T-helper 1 cell treated with Interleukin-12 subunit alpha and Interleukin-12 subunit beta and Interleukin-4 antibody, amounts not matched to agents 30 μg/mL and 1 μg/mL, for 36 hours (primary cell): Measurements from ENCODE around the gene MBD3L2B.
"Not testable (repeated sequence)": the region's sequence is repeated elsewhere in the genome, so short reads cannot be mapped to it uniquely, and the experiment has no call there.

Source experiments
- H3K27ac Mint-ChIP-seq: one replicate; pipeline ENCODE4 v1.8.0; 2021; ENCODE audit warnings: mild to moderate bottlenecking, mixed read lengths
- H3K27me3 Mint-ChIP-seq: one replicate; pipeline ENCODE4 v1.8.0; 2021; ENCODE audit warnings: low read depth, mixed read lengths
- H3K36me3 Mint-ChIP-seq: one replicate; pipeline ENCODE4 v1.8.0; 2021; ENCODE audit warnings: low read depth, mixed read lengths
- H3K4me1 Mint-ChIP-seq: one replicate; pipeline ENCODE4 v1.8.0; 2021; ENCODE audit warnings: low read depth, mixed read lengths
- H3K4me3 Mint-ChIP-seq: one replicate; pipeline ENCODE4 v1.8.0; 2021; ENCODE audit warnings: mild to moderate bottlenecking, moderate library complexity, mixed read lengths
- H3K9me3 Mint-ChIP-seq: one replicate; pipeline ENCODE4 v1.8.0; 2021; ENCODE audit warnings: mixed read lengths

Gene MBD3L2B

GRCh38 chr19:7049021-7049420 is 27.8 kb upstream of the MBD3L2B start, which contains the start of gene MBD3L2:
MBD3L2 (plus strand) TSS chr19:7049321; CDS start chr19:7049374, 53 bp downstream.
- H3K27ac Mint-ChIP-seq, H3K4me3 Mint-ChIP-seq, H3K9me3 Mint-ChIP-seq, H3K36me3 Mint-ChIP-seq, H3K27me3 Mint-ChIP-seq, H3K4me1 Mint-ChIP-seq: not testable (repeated sequence)

DNA sequence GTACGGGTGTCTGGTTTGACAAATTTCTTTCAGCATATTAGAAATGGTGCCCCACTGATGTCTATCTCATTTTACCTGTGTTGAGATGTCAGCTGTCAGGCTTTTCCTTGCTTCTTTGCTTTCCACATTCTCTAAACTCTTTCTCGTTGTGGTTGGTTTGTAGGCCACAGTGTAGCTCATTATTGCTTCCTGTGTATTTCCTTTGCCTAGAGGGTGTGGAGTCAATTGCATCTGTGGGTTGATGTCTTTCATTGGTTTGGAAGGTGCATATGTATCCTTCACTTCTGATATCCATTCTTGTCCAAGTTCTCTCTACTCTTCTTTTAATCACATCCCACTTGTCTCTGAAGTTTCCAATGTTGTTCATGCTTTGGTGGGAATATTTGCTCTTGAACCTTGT is 20.3 kb upstream of the MBD3L2B start:
- not testable (repeated sequence) for H3K4me3 Mint-ChIP-seq, H3K4me1 Mint-ChIP-seq, H3K27me3 Mint-ChIP-seq, H3K27ac Mint-ChIP-seq, H3K36me3 Mint-ChIP-seq, H3K9me3 Mint-ChIP-seq

DNA sequence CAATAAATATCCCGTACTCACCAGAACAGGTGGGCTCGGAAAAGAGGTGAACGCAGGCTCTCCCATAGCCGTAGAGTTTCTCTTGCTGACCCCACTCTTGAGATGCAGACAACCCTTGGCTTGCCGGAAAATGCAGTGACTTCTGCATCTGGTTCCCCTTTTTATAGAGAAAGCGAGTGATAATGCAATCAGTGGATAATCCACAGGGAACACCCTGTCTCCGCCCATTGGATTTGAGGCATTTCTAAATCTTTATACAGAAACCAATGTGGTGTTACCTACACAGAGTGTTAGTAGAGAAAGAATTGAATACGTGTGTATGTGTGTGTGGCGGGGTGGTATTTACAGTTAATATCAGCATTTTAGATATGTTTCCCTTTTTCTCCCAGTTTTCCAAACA is 18.8 kb upstream of the MBD3L2B start, which contains the start of gene MBD3L4:
Gene MBD3L4 (minus strand): TSS at position 101 of the 400 bp plus-strand sequence. CDS start 35 bp downstream, at position 66.
- not testable (repeated sequence) for H3K27ac Mint-ChIP-seq, H3K27me3 Mint-ChIP-seq, H3K4me1 Mint-ChIP-seq, H3K9me3 Mint-ChIP-seq, H3K4me3 Mint-ChIP-seq, H3K36me3 Mint-ChIP-seq

GRCh38 chr19:7030278-7030677 is 9.0 kb upstream of the MBD3L2B start, which contains the start of gene MBD3L5:
MBD3L5 (plus strand) TSS chr19:7030578; CDS start chr19:7030612, 34 bp downstream.
- not testable (repeated sequence) for H3K9me3 Mint-ChIP-seq, H3K4me1 Mint-ChIP-seq, H3K4me3 Mint-ChIP-seq, H3K36me3 Mint-ChIP-seq, H3K27me3 Mint-ChIP-seq, H3K27ac Mint-ChIP-seq

DNA sequence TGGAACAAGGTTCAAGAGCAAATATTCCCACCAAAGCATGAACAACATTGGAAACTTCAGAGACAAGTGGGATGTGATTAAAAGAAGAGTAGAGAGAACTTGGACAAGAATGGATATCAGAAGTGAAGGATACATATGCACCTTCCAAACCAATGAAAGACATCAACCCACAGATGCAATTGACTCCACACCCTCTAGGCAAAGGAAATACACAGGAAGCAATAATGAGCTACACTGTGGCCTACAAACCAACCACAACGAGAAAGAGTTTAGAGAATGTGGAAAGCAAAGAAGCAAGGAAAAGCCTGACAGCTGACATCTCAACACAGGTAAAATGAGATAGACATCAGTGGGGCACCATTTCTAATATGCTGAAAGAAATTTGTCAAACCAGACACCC is 7.6 kb upstream of the MBD3L2B start:
- H3K4me1 Mint-ChIP-seq, H3K36me3 Mint-ChIP-seq, H3K27me3 Mint-ChIP-seq, H3K27ac Mint-ChIP-seq, H3K9me3 Mint-ChIP-seq, H3K4me3 Mint-ChIP-seq: not testable (repeated sequence)

DNA sequence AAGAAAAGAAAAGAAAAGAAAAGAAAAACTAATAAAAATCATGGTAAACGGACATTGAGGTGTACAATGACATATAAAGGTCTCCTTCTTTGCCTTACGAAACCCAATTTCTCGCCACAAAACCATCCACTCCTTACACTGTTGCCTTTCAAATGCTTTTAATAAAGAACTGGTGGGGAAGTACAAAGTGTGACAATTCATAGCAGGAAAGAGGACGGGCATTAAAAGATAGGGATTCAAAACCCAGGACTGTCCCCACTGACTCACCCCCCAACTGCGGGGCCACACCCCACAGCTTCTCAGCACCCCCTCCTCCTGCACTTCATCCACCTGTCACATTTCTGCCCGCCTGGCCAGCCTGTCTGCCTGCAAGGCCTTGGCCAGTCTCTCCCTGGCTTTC is 2.4 kb downstream of the MBD3L2B start:
- no peak overlapping the region for H3K4me3 Mint-ChIP-seq
- H3K27ac Mint-ChIP-seq: no peak overlapping the region
- H3K36me3 Mint-ChIP-seq: no peaks in the 10 kb centered on the region
- peaks cover under 1% of the 10 kb centered on the region for H3K4me1 Mint-ChIP-seq
- no peaks in the 10 kb centered on the region for H3K9me3 Mint-ChIP-seq
- H3K27me3 Mint-ChIP-seq: no peaks in the 10 kb centered on the region

- H3K27me3 Mint-ChIP-seq: no peaks in the 10 kb centered on the region
- H3K9me3 Mint-ChIP-seq: peaks cover 7% of the 10 kb centered on the region
- H3K4me3 Mint-ChIP-seq: no peak overlapping the region
- H3K27ac Mint-ChIP-seq: peak overlapping the region; percentile 53
- peaks cover 4% of the 10 kb centered on the region for H3K36me3 Mint-ChIP-seq
- H3K4me1 Mint-ChIP-seq: peaks cover 25% of the 10 kb centered on the region
These were observed 7.6 kb downstream of the MBD3L2B start for GRCh38 chr19:7013678-7014077.

GRCh38 chr19:7010722-7011593 is 10.3 kb downstream of the MBD3L2B start:
- Mint-ChIP-seq H3K27me3 (no peaks in the 10 kb centered on the region), H3K27ac (peak overlapping the region; percentile 55), H3K4me3 (no peak overlapping the region), H3K4me1 (peaks cover 27% of the 10 kb centered on the region), H3K36me3 (peaks cover 4% of the 10 kb centered on the region), H3K9me3 (peaks cover 7% of the 10 kb centered on the region)

DNA sequence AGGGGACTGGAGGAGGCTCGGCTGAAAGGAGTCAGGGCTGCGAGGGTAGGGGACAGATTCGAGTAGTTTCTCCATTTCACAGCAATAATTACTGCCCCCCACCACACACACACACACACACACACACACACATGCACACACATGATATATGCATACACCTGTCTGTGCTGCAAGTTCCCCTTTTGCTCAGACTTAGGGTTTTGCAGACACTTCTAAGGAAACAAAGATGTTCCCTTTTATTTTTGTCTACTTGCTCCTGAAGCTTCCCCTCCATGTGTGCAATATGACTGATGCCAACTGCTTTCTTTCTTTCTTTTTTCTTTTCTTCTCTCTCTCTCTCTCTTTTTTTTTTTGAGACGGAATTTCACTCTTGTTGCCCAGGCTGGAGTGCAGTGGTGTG is 13.4 kb downstream of the MBD3L2B start:
- H3K4me3 Mint-ChIP-seq: no peak overlapping the region
- H3K4me1 Mint-ChIP-seq: peaks cover 25% of the 10 kb centered on the region
- H3K27ac Mint-ChIP-seq: no peak overlapping the region
- no peaks in the 10 kb centered on the region for H3K27me3 Mint-ChIP-seq
- peaks cover 7% of the 10 kb centered on the region for H3K9me3 Mint-ChIP-seq
- H3K36me3 Mint-ChIP-seq: peaks cover 4% of the 10 kb centered on the region

GRCh38 chr19:7006135-7006704 is 15.0 kb downstream of the MBD3L2B start:
- H3K27ac Mint-ChIP-seq: no peak overlapping the region
- peaks cover 4% of the 10 kb centered on the region for H3K36me3 Mint-ChIP-seq
- H3K4me3 Mint-ChIP-seq: no peak overlapping the region
- H3K9me3 Mint-ChIP-seq: peaks cover 4% of the 10 kb centered on the region
- H3K4me1 Mint-ChIP-seq: peaks cover 23% of the 10 kb centered on the region
- no peaks in the 10 kb centered on the region for H3K27me3 Mint-ChIP-seq

DNA sequence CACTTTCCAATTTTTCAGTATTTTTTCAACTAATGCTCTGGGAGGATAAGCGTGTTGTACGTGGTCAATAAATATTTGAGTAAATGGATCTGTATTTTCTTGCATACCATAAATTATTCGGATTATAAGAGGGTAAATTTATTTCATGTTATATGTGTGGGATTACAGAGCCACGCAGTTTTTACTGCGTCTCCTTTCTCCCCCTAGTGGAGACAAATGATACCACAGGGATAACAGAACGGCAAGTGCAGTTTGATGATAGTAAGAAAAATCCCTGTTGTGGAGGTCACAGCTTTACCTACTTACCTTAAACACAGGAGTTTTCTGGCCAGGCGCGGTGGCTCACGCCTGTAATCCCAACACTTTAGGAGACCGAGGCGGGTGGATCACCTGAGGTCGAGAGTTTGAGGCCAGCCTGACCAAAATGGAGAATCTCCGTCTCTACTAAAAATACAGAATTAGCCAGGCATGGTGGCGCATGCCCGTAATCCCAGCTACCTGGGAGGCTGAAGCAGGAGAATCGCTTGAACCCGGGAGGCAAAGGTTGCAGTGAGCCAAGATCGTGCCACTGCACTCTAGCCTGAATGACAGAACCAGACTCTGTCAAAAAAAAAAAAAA is 16.8 kb downstream of the MBD3L2B start:
- H3K36me3 Mint-ChIP-seq: no peaks in the 10 kb centered on the region
- no peaks in the 10 kb centered on the region for H3K27me3 Mint-ChIP-seq
- H3K4me1 Mint-ChIP-seq: peaks cover 12% of the 10 kb centered on the region
- H3K27ac Mint-ChIP-seq: no peak overlapping the region
- no peak overlapping the region for H3K4me3 Mint-ChIP-seq
- no peaks in the 10 kb centered on the region for H3K9me3 Mint-ChIP-seq

DNA sequence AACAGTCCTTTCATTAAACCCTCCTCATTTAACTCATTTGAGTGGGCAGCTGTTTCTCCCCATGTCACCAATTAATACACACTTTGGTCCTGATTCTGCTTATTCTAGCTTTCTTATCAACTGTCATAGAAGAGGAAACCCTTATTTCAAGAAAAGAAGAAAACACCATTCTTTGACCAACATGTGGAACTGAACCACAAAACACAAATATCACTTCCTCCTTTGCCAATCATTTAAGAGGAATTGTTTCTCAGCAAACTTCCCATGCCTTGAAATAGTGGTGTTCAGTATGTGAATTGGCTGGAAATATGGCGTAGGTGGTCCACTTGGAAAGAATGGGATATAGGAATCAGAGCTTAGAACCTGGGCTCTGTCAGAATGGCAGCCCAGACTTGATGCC is 20.4 kb downstream of the MBD3L2B start:
- H3K27me3 Mint-ChIP-seq: no peaks in the 10 kb centered on the region
- H3K4me3 Mint-ChIP-seq: no peak overlapping the region
- no peak overlapping the region for H3K27ac Mint-ChIP-seq
- peaks cover 8% of the 10 kb centered on the region for H3K9me3 Mint-ChIP-seq
- H3K4me1 Mint-ChIP-seq: peaks cover 9% of the 10 kb centered on the region
- peaks cover 2% of the 10 kb centered on the region for H3K36me3 Mint-ChIP-seq

- no peak overlapping the region for H3K27ac Mint-ChIP-seq
These were observed 20.9 kb downstream of the MBD3L2B start for GRCh38 chr19:7000333-7000732.

DNA sequence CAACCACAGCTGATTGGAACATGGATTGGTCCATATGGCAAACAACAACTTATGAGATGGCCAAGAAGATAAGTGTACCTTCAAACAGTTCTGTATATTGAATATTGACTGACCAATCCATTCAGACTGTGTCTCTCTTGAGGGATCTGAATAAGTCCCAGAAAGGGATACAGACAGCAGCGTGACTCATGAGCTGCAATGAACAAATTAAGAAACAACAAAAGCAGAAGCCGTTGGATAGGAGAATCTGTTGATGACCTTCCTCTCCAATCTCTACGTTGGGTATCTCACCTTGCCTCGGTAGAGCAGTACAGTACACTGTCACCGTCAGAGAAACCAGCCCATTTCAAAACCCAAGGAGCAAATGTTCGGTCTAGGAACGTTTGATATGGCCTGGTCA is 21.3 kb downstream of the MBD3L2B start:
- Mint-ChIP-seq H3K36me3 (peaks cover 9% of the 10 kb centered on the region), H3K4me1 (peaks cover 9% of the 10 kb centered on the region), H3K9me3 (peaks cover 14% of the 10 kb centered on the region), H3K4me3 (no peak overlapping the region), H3K27me3 (no peaks in the 10 kb centered on the region), H3K27ac (no peak overlapping the region)

More at GRCh38 chr19:7000333-7000732, 20.9 kb downstream of the MBD3L2B start:
- Mint-ChIP-seq H3K4me3 (no peak overlapping the region), H3K4me1 (peaks cover 9% of the 10 kb centered on the region), H3K9me3 (peaks cover 10% of the 10 kb centered on the region), H3K27me3 (no peaks in the 10 kb centered on the region), H3K36me3 (peaks cover 5% of the 10 kb centered on the region)
